ENCODE data around the gene TCOF1. TPM values are rescaled to one million over a fixed set of nuclear protein-coding genes. Genes with fewer than 3 reads are reported as not detected.

The TCOF1 gene
- total RNA-seq, 1 experiment from 2014 or later: 109 TPM

GRCh38 chr5:150401376-150402228, 44.1 kb downstream of the TCOF1 start:
- Histone ChIP-seq H3K4me1 (ENCODE audit: insufficient read depth, low read length, poor library complexity, severe bottlenecking) (no peaks in the 10 kb centered on the region), H3K27ac (ENCODE audit: low read depth, low read length, poor library complexity, severe bottlenecking) (no peak overlapping the region), H3K4me3 (ENCODE audit: low read depth, low read length, poor library complexity, severe bottlenecking) (no peak overlapping the region), H3K36me3 (ENCODE audit: insufficient read depth, low read length, poor library complexity, severe bottlenecking) (peaks cover 26% of the 10 kb centered on the region), H3K9me3 (ENCODE audit: low read depth, low read length, poor library complexity, severe bottlenecking) (no peaks in the 10 kb centered on the region), H3K27me3 (replicated peaks; ENCODE audit: insufficient read depth, low read depth, low read length, poor library complexity) (no peaks in the 10 kb centered on the region)
- BruUV-seq (replicated peaks): no TSS peak
- intact Hi-C loops (cut with micrococcal nuclease; ENCODE audit: unreplicated experiment): no loop called here
- no peak for TF ChIP-seq EZH2 (IDR thresholded peaks at IDR 0.05; ENCODE audit: borderline replicate concordance, low read depth, low read length, poor library complexity, severe bottlenecking)
- no peak for TF ChIP-seq CTCF (conservative IDR thresholded peaks at IDR 0.05; ENCODE audit: low read depth, low read length)
- DNase-seq (ENCODE audit: low spot score): no peak
- ChIA-PET CTCF (no interaction called here), POLR2A (ENCODE audit: low non-redundant PET) (no interaction called here)

GRCh38 chr5:150402229-150402773, 44.8 kb downstream of the TCOF1 start:
- H3K27me3 ChIP-seq (replicated peaks; ENCODE audit: insufficient read depth, low read depth, low read length, poor library complexity): no peaks in the 10 kb centered on the region
- POLR2A ChIA-PET (ENCODE audit: low non-redundant PET): no interaction called here
- H3K27ac ChIP-seq (ENCODE audit: low read depth, low read length, poor library complexity, severe bottlenecking): no peak overlapping the region
- no peak for DNase-seq (ENCODE audit: low spot score)
- CTCF ChIA-PET: no interaction called here
- intact Hi-C loops (cut with micrococcal nuclease; ENCODE audit: unreplicated experiment): no loop called here
- peaks cover 25% of the 10 kb centered on the region for H3K36me3 ChIP-seq (ENCODE audit: insufficient read depth, low read length, poor library complexity, severe bottlenecking)
- H3K4me1 ChIP-seq (ENCODE audit: insufficient read depth, low read length, poor library complexity, severe bottlenecking): no peaks in the 10 kb centered on the region
- TF ChIP-seq CTCF (conservative IDR thresholded peaks at IDR 0.05; ENCODE audit: low read depth, low read length) (no peak), EZH2 (IDR thresholded peaks at IDR 0.05; ENCODE audit: borderline replicate concordance, low read depth, low read length, poor library complexity, severe bottlenecking) (no peak)
- no peak overlapping the region for H3K4me3 ChIP-seq (ENCODE audit: low read depth, low read length, poor library complexity, severe bottlenecking)
- H3K9me3 ChIP-seq (ENCODE audit: low read depth, low read length, poor library complexity, severe bottlenecking): no peaks in the 10 kb centered on the region
- no TSS peak for BruUV-seq (replicated peaks)

GRCh38 chr5:150402901-150403342, 45.4 kb downstream of the TCOF1 start:
- ChIA-PET CTCF (no interaction called here), POLR2A (ENCODE audit: low non-redundant PET) (no interaction called here)

More at GRCh38 chr5:150402901-150403342, 45.4 kb downstream of the TCOF1 start:
- BruUV-seq (replicated peaks): no TSS peak
- Histone ChIP-seq H3K9me3 (ENCODE audit: low read depth, low read length, poor library complexity, severe bottlenecking) (no peaks in the 10 kb centered on the region), H3K27ac (ENCODE audit: low read depth, low read length, poor library complexity, severe bottlenecking) (no peak overlapping the region), H3K36me3 (ENCODE audit: insufficient read depth, low read length, poor library complexity, severe bottlenecking) (peaks cover 25% of the 10 kb centered on the region), H3K4me1 (ENCODE audit: insufficient read depth, low read length, poor library complexity, severe bottlenecking) (no peaks in the 10 kb centered on the region), H3K4me3 (ENCODE audit: low read depth, low read length, poor library complexity, severe bottlenecking) (no peak overlapping the region), H3K27me3 (replicated peaks; ENCODE audit: insufficient read depth, low read depth, low read length, poor library complexity) (no peaks in the 10 kb centered on the region)
- no peak for TF ChIP-seq CTCF (conservative IDR thresholded peaks at IDR 0.05; ENCODE audit: low read depth, low read length)
- no peak for TF ChIP-seq EZH2 (IDR thresholded peaks at IDR 0.05; ENCODE audit: borderline replicate concordance, low read depth, low read length, poor library complexity, severe bottlenecking)
- DNase-seq (ENCODE audit: low spot score): no peak
- intact Hi-C loops (cut with micrococcal nuclease; ENCODE audit: unreplicated experiment): no loop called here
